ENCODE results near the gene SLC6A18.
"Not testable (repeated sequence)": the region's sequence is repeated elsewhere in the genome, so short reads cannot be mapped to it uniquely, and the experiment has no call there.

The SLC6A18 gene

GRCh38 chr5:1259806-1260480 lies 34.8 kb downstream of the SLC6A18 start:
- DNase-seq = no peak

GRCh38 chr5:1261643-1262042 lies 36.5 kb downstream of the SLC6A18 start:
- DNase-seq = no peak

- no peak for DNase-seq
Measured at GRCh38 chr5:1262381-1262780, 37.2 kb downstream of the SLC6A18 start.

- no peak for DNase-seq
Measured at GRCh38 chr5:1264211-1264610, 39.0 kb downstream of the SLC6A18 start.

GRCh38 chr5:1265026-1265425 lies 39.8 kb downstream of the SLC6A18 start:
- no peak for DNase-seq

- DNase-seq = no peak
Measured at GRCh38 chr5:1265461-1266455, 40.6 kb downstream of the SLC6A18 start.

- DNase-seq = no peak
Measured at GRCh38 chr5:1266791-1267190, 41.6 kb downstream of the SLC6A18 start.

- not testable (repeated sequence) for DNase-seq
Measured at GRCh38 chr5:1267464-1267863, 42.3 kb downstream of the SLC6A18 start.

GRCh38 chr5:1268056-1268455 lies 42.9 kb downstream of the SLC6A18 start:
- no peak for DNase-seq

GRCh38 chr5:1268666-1269065 lies 43.5 kb downstream of the SLC6A18 start:
- DNase-seq = no peak

GRCh38 chr5:1270426-1270825 lies 45.2 kb downstream of the SLC6A18 start:
- DNase-seq = no peak

GRCh38 chr5:1270933-1271914 lies 46.0 kb downstream of the SLC6A18 start:
- no peak for DNase-seq

GRCh38 chr5:1272201-1272600 lies 47.0 kb downstream of the SLC6A18 start:
- DNase-seq = no peak

GRCh38 chr5:1273745-1274144 lies 48.6 kb downstream of the SLC6A18 start:
- no peak for DNase-seq

GRCh38 chr5:1274471-1274870 lies 49.3 kb downstream of the SLC6A18 start:
- DNase-seq = no peak

GRCh38 chr5:1275397-1276391 lies 50.5 kb downstream of the SLC6A18 start:
- DNase-seq = not testable (repeated sequence)

GRCh38 chr5:1276930-1277329 lies 51.7 kb downstream of the SLC6A18 start:
- DNase-seq = no peak

- no peak for DNase-seq
Measured at GRCh38 chr5:1277331-1277730, 52.1 kb downstream of the SLC6A18 start.

- no peak for DNase-seq
Measured at GRCh38 chr5:1277781-1278180, 52.6 kb downstream of the SLC6A18 start.

- no peak for DNase-seq
Measured at GRCh38 chr5:1278216-1278615, 53.0 kb downstream of the SLC6A18 start.

- no peak for DNase-seq
Measured at GRCh38 chr5:1278656-1279442, 53.7 kb downstream of the SLC6A18 start.

Measured in KG1 (cell line).